ENCODE results near the gene RASSF1. TPM values are rescaled to one million over a fixed set of nuclear protein-coding genes. Genes with fewer than 3 reads are reported as not detected.
A peak's percentile ranks its signal among the peaks of the same experiment; 100 is the strongest.

RASSF1 gene
- total RNA-seq, 1 donor from 2014 or later: 39.5 TPM

- H3K36me3 ChIP-seq: peaks cover 18% of the 10 kb centered on the region
- H3K9me3 ChIP-seq: no peaks in the 10 kb centered on the region
- peak in 1 of 2 donors; percentile 47 for ATAC-seq
- TF ChIP-seq CTCF (IDR thresholded peaks at IDR 0.05): no peak
- H3K27me3 ChIP-seq (ENCODE audit: low read depth): no peaks in the 10 kb centered on the region
- H3K4me3 ChIP-seq: peak overlapping the region; percentile 84
- DNase-seq: no peak
- intact Hi-C loops (cut with DNase I): no loop called here
- H3K4me1 ChIP-seq: peaks cover 73% of the 10 kb centered on the region
- H3K27ac ChIP-seq: peak overlapping the region; percentile 98
These were observed 4.0 kb downstream of the RASSF1 start for GRCh38 chr3:50336452-50337174.

- intact Hi-C loops (cut with DNase I): no loop called here
These were observed 6.1 kb downstream of the RASSF1 start for GRCh38 chr3:50334339-50335075.

GRCh38 chr3:50333744-50334328 lies 6.8 kb downstream of the RASSF1 start:
- peak overlapping the region; percentile 2 for H3K4me3 ChIP-seq
- H3K27me3 ChIP-seq (ENCODE audit: low read depth): no peaks in the 10 kb centered on the region
- intact Hi-C loops (cut with DNase I): no loop called here
- no peak for TF ChIP-seq CTCF (IDR thresholded peaks at IDR 0.05)
- ATAC-seq: no peak
- H3K9me3 ChIP-seq: no peaks in the 10 kb centered on the region
- peaks cover 49% of the 10 kb centered on the region for H3K4me1 ChIP-seq
- no peak for DNase-seq
- H3K36me3 ChIP-seq: peaks cover 44% of the 10 kb centered on the region
- H3K27ac ChIP-seq: peak overlapping the region; percentile 98

More at GRCh38 chr3:50334339-50335075, 6.1 kb downstream of the RASSF1 start:
- no peak for DNase-seq
- Histone ChIP-seq H3K4me1 (peaks cover 55% of the 10 kb centered on the region), H3K27me3 (ENCODE audit: low read depth) (no peaks in the 10 kb centered on the region), H3K4me3 (peak overlapping the region; percentile 15), H3K9me3 (no peaks in the 10 kb centered on the region), H3K27ac (peak overlapping the region; percentile 98), H3K36me3 (peaks cover 39% of the 10 kb centered on the region)
- no peak for TF ChIP-seq CTCF (IDR thresholded peaks at IDR 0.05)
- ATAC-seq: no peak

- ATAC-seq (no peak), DNase-seq (no peak)
- H3K27me3 ChIP-seq (ENCODE audit: low read depth): no peaks in the 10 kb centered on the region
- no peak overlapping the region for H3K27ac ChIP-seq
- no peak overlapping the region for H3K4me3 ChIP-seq
- intact Hi-C loops (cut with DNase I): no loop called here
- H3K36me3 ChIP-seq: peaks cover 46% of the 10 kb centered on the region
- no peak for TF ChIP-seq CTCF (IDR thresholded peaks at IDR 0.05)
- H3K4me1 ChIP-seq: peaks cover 54% of the 10 kb centered on the region
- H3K9me3 ChIP-seq: no peaks in the 10 kb centered on the region
These were observed 9.2 kb downstream of the RASSF1 start for GRCh38 chr3:50331364-50331907.

- Histone ChIP-seq H3K27ac (no peak overlapping the region), H3K36me3 (peaks cover 57% of the 10 kb centered on the region), H3K9me3 (no peaks in the 10 kb centered on the region), H3K27me3 (ENCODE audit: low read depth) (no peaks in the 10 kb centered on the region), H3K4me3 (no peak overlapping the region), H3K4me1 (peaks cover 50% of the 10 kb centered on the region)
- no peak for ATAC-seq
- no peak for TF ChIP-seq CTCF (IDR thresholded peaks at IDR 0.05)
- intact Hi-C loops (cut with DNase I): no loop called here
- no peak for DNase-seq
These were observed 10.3 kb downstream of the RASSF1 start for GRCh38 chr3:50330330-50330729.

Measured in lower lobe of right lung (tissue), 2 donors.